ENCODE data around the gene LRIG1.

LRIG1 gene

DNA sequence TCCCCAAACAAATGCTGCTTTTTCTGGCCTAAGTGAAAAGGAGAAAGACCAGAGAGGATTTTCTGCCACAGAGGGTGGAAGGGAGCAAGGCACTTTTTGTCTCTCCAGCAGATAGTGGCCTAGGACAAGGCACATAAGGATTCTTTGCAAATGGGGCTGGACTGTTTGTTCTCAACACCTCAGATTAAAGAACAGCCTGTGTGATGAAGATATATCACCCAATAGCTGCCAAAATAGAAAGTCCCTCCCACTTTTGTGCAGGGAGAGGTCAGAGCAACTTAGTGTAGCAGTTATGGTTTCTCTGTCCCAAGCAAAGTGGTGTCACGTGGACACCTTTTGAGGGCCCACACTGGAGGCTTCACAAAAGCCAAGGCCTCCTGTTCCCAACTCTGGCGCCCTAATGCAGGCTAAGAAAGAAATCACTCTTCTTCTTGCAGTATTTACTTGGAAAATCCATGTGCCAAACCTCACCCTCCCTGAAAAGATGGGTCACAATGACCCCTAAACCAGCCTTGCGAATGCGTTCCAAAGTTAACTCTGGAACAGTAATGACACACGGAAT, 84.9 kb downstream of the LRIG1 start:
- no peak for DNase-seq

- DNase-seq: no peak
Measured at GRCh38 chr3:66414846-66415245, 86.0 kb downstream of the LRIG1 start.

DNA sequence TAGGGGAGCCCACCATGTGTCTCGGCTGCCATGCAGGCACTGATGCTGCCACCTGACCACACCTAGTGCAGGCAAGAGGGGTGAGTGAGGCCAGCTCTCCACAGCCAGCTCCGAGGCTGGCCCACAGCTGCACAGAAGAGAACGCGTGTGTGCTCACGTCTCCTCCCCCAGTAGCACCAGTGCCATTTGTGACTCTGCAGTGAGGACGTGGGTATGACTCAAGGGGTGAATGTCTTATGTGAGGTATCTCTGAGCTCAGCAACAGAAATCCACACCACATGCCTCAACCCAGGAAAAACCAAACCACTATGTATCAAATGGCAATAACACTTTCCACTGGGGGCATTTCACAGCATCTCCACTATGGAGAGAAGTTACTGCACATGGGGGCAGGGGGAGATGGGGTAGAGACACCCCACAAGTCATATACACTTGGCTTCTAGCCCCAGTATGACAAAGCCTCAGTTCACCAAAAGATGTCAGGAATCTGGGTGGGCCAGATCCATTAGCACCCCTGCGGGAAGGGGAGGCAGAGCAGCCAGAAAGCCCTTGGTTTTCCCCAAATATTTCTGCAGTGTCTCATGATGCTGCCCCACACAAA, 87.6 kb downstream of the LRIG1 start:
- no peak for DNase-seq

DNA sequence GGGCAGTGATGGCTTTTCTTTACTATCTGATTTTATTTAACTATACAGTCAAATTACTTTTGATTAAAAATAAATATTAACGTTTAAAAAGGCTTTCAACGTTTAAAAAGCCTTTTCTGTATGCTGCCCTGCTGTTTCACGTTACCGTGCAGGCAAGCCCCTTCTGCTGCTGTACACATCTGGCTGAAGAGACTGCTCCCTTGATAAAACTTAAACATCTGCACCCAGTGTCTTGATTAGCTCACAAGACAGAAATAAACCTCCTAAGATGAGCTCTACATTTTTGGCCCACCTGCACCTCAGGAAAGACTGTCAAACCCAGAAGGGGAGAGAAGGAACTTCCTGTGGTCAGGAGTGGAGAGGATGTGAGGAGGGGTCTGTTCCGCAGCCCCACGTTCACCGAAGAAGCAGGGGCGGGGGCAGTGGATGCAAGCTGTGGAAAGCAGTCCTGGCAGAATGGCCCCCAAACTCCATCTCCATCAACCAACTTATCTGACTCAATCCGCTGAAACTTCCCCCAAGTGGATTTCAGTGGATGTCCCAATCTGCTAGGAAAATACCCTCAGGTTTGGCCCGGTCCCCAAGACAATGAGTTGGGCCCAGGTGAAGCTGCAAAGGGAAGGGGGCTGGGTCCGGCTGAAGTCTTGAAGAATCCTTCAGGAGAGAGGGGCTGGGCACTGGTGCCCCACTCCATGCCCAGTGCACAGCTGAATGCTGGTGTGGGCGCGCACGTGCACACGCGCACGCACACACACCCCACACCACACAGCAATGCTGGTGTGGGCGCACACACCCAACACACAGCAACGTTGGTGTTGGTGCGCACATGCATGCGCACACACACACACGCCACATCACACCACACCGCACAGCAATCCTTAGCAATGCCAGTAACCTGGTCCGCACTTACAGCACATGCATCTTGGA, 88.6 kb downstream of the LRIG1 start:
- DNase-seq: no peak

DNA sequence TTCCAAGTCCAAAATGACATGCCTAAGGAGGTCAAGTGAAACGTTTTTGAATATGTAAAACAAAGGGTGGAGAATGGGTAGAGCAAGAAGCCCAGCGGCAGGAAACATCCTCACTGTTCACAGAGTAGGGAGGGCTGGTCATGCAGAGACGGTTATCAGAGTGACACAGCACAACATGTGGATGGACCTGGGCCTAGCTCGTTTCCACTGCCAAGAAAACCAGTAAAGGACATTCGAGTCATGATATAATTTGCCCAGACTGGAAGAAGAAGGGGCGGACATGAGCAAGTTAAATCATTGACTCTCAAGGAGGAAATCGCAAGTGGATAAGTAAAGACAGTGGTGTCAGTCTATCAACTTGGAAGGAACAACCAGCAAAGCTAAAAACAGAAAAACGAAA, 89.3 kb downstream of the LRIG1 start:
- no peak for DNase-seq

DNA sequence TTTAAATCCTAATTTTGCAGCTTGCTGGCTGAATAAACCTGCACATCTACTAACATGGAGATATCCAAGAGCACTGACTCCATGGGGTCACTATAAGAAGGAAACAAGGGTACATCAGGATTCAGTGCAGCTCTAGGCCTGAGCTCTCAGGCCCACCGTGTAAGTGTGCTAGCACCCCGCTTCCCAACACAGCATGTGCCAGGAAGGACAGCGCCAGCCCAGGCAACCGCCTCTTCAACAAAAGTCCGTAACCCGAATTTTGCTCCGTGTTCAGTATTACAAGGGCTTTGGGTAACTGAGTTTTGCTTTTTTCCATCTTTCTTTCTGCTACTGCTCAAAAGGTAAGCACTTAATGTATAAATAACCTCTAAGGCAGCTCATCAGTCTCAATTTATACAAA, 89.8 kb downstream of the LRIG1 start:
- DNase-seq: no peak

DNA sequence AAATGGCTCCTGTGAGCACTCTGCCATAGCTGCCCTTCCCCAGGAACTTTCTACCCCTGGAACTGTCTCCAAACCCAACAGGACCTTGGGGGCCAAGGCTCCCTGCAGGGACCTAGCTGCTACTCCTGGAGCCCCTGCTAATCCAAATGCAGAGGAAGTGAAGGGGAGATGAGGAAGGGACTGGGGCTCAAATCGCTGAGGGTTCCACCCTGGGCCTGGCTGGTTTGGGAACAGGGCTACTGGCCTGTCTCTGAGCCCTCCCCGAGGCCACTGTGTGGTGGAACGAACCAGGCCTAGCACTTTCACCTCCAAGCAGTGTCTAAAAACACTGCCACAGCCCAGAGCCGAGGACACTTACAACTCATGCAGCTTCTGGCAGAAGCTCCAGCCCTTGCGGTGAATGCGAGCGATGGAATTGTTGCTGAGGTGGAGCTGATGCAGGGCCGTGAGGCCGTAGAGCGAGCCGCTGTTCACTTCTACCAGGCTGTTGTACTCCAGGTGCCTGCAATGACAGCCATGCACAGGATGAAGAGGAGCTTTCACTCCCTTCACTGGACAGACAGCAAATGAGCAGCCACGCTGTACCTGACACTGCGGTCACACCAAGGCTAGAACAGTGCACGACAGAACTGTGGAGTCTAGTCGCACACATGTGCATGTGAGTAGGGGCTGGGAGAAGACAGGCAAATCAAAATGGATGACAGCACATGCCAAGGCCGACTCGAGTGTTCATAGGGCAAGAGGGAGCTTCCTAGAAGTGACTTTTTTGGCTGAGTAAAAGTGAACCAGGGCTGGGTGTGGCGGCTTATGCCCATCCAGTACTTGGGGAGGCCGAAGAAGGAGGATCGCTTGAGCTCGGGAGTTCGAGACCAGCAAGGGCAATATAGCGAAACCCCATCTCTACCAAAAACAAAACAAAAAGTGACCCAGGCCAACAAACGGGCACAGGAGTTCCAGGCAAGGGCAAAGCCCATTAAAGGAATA, 90.8 kb downstream of the LRIG1 start:
- DNase-seq: no peak

DNA sequence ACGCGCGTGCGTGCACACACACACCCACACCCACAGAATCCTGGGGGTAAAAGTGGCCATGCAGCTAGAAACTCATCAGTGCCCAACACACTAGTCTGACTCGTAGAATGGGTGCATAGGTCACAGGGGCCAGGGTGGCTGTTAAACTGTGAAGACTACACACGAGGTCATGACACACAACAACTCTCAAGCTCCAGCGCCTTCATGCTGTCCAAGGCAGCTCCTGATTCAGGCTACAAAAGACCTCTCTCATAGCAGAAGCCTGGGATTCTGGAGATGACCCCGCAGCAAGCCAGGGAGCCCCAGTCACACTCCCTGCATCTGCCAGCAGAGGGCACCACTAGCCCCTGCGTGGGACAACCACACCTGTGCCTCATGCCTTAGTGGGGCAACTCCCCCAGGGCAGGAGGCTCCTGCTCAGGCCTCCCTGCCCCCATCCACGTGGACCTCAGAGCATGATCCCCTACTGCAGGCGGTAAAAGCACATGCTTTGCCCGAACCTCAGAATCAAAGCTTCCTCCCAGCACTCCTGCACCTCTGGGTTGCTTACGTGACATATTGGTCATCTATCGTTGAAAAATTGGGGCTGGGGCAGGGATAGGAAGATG, 93.1 kb downstream of the LRIG1 start:
- DNase-seq: peak; percentile 87 to 89

GRCh38 chr3:66406831-66407610, 93.8 kb downstream of the LRIG1 start:
- DNase-seq: no peak

DNA sequence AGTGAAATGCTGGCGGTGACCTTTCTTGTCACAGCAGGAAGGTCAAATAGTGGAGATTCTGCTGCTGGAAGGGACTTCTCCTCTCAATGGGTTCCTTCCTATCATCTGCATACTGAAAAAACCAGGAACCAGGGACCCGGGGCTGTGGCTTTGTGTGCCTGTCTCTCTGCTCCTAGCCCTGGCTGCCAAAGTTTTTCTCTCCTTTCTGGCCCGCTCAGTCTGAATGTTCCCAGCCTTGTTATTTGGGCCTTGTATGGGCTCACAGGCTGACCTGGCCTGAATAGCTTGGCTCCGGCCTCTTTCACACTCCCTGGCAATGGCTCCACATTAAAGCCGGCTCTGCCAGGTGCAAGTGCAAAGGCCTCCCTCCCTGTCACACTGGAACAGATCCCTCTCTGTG, 94.7 kb downstream of the LRIG1 start:
- no peak for DNase-seq

- DNase-seq: no peak
Measured at GRCh38 chr3:66405701-66406091, 95.1 kb downstream of the LRIG1 start.

- DNase-seq: no peak
Measured at GRCh38 chr3:66404903-66405700, 95.7 kb downstream of the LRIG1 start.

DNA sequence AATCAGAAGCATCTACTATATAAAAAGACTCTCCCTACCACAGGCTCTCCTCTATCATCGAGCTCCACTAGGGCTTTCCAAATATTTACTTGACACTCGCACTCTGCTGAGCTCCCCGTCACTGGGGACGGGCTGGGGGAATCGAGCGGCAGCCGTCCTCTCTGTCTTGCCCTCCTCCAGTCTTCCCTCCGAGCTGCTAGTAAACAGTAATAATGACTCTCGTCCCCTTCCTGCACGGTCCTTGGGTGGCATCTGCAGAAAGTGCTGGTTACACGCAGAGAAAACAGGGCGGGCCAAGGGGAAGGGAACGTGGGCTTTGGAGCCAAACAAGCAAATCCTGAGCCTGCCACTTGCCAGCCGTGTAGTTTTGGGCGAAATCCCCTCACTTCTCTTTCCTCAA, 96.6 kb downstream of the LRIG1 start:
- no peak for DNase-seq

GRCh38 chr3:66403323-66403990, 97.4 kb downstream of the LRIG1 start:
- DNase-seq: no peak

DNA sequence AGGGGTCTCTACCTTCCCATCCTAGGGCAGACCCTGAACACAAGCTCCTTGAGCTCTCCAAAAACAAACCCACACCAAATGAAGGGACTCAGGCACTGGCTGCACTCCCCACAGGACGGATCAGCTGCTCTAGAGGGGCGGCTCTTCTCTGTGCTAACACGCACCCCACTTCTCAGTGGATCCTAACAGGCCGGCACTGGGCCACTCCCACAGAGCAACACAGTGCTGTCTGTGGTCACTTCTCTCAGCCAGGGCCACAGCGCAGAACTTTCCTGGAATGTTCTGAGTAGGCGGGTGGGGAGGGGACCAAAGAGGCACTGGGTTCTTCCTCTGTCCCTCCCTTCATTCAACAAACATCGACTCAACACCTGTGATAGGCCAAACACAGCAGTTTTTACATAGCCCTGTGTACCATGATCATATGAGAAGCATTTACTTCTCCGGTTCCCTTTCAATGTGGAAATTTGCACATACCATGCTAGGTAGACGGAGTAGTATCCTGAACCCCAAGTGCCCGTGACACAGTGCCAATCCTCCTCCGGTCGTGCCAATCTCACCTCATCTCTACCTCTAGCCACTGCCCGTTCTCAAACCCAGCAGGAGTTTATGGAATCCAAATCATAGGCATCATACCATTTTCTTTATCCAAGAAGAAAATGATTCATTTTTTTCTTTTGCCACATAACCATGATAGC, 98.1 kb downstream of the LRIG1 start:
- DNase-seq: no peak

- DNase-seq: no peak
Measured at GRCh38 chr3:66401675-66402491, 98.9 kb downstream of the LRIG1 start.

- DNase-seq: no peak
Measured at GRCh38 chr3:66401157-66401550, 99.7 kb downstream of the LRIG1 start.

- DNase-seq: no peak
Measured at GRCh38 chr3:66400411-66401156, 100.2 kb downstream of the LRIG1 start.
